Fibroblast of lung (primary cell): ENCODE measurements around the gene NPY4R2.
"Not testable (repeated sequence)": the region's sequence is repeated elsewhere in the genome, so short reads cannot be mapped to it uniquely, and the experiment has no call there.

ENCODE experiments used
- EZH2 ChIP-seq: IDR thresholded peaks from 2 replicates; pipeline ENCODE4 v1.5.1; 2012; ENCODE audit warnings: low read length, control low read depth, mild to moderate bottlenecking; ENCODE audit errors: missing control alignments
- TF ChIP-seq, protein P1 (sequence below), 2 donors: IDR thresholded peaks in 1 of 2; conservative IDR thresholded peaks in 1 of 2; 1 replicate in 1 of 2; 2 replicates in 1 of 2; pipeline ENCODE4 v1.5.1; 2011 to 2012; ENCODE audit warnings: low read length in 2 of 2, control low read depth in 1 of 2, inconsistent platforms in 1 of 2, low read depth in 1 of 2, mild to moderate bottlenecking in 1 of 2

DNA sequence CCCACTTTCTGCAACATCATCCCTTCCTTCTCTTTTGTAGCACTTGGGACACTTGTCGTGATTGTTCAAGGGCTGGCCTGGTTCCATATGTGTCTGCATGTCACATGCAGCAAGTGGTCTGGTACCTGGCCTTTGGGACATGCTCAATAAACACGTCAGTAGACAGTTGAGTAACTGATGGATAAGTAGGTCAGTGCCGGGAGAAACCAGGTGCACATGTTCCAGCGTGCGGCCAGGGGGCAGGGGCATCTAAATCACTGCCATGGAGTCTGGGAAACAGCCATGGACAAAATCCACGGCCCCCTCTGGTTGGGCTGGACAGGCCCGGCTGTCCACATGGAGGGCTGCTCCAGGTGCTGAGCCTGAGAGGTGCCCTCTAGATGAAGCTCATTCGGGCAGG, 47.6 kb upstream of the NPY4R2 start:
- TF ChIP-seq, protein P1, sequence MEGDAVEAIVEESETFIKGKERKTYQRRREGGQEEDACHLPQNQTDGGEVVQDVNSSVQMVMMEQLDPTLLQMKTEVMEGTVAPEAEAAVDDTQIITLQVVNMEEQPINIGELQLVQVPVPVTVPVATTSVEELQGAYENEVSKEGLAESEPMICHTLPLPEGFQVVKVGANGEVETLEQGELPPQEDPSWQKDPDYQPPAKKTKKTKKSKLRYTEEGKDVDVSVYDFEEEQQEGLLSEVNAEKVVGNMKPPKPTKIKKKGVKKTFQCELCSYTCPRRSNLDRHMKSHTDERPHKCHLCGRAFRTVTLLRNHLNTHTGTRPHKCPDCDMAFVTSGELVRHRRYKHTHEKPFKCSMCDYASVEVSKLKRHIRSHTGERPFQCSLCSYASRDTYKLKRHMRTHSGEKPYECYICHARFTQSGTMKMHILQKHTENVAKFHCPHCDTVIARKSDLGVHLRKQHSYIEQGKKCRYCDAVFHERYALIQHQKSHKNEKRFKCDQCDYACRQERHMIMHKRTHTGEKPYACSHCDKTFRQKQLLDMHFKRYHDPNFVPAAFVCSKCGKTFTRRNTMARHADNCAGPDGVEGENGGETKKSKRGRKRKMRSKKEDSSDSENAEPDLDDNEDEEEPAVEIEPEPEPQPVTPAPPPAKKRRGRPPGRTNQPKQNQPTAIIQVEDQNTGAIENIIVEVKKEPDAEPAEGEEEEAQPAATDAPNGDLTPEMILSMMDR (conservative IDR thresholded peaks at IDR 0.05 in 1 of 2, IDR thresholded peaks at IDR 0.05 in 1 of 2; ENCODE audit: low read depth in 1 of 2, low read length in 2 of 2) = not testable (repeated sequence)
- not testable (repeated sequence) for TF ChIP-seq EZH2
